Measurements from ENCODE around the gene ARHGEF6. TPM values are rescaled to one million over a fixed set of nuclear protein-coding genes. Genes with fewer than 3 reads are reported as not detected.

The ARHGEF6 gene
- total and polyA plus RNA-seq, 4 experiments from 2014 or later: 77.7 to 86.1 (median 82.4) TPM

- no peaks in the 10 kb centered on the region for H3K27me3 ChIP-seq (ENCODE audit: insufficient read depth, low read length)
- ChIA-PET CTCF (ENCODE audit: partially characterized antibody) (interaction anchor here (0.7 to 1.1 kb wide), 2 partner anchors 15 to 94 kb away, joined by 3 to 5 read pairs; no protein-coding TSS in a partner anchor), POLR2A (ENCODE audit: partially characterized antibody) (interaction anchor here (1.0 to 5.3 kb wide), 5 partner anchors 8 to 121 kb away, joined by 3 to 68 read pairs (median 4); partner anchors contain the start of gene RBMX)
- peak overlapping the region; percentile 86 to 95 (median 94) for H3K4me3 Mint-ChIP-seq
- H3K36me3 ChIP-seq (ENCODE audit: insufficient read depth, low read length): no peaks in the 10 kb centered on the region
- intact Hi-C loops (cut with micrococcal nuclease): loop anchor here (2.0 kb wide), 1 partner anchor 128 kb away; no protein-coding TSS in a partner anchor
- H3K36me3 Mint-ChIP-seq: peaks cover 0 to 25% of the 10 kb centered on the region in 2 donors
- no peaks in the 10 kb centered on the region for H3K9me3 ChIP-seq (ENCODE audit: control insufficient read depth in 1 of 2, low read length in 2 of 2)
- peaks cover 0 to 1% (median 0%) of the 10 kb centered on the region in 8 donors for H3K9me3 Mint-ChIP-seq
- H3K27me3 Mint-ChIP-seq: no peaks in the 10 kb centered on the region
- H3K4me3 ChIP-seq (ENCODE audit: low read length in 2 of 2): peak overlapping the region; percentile 60 to 82
- H3K27ac Mint-ChIP-seq: peak overlapping the region; percentile 87 to 92 (median 90)
- H3K4me1 ChIP-seq (ENCODE audit: insufficient read depth, low read length): peaks cover 53% of the 10 kb centered on the region
- H3K27ac ChIP-seq (ENCODE audit: low read depth, low read length): peak overlapping the region; percentile 69
- DNase-seq: peak in 1 of 5 donors; percentile 12
- peaks cover 35 to 78% (median 47%) of the 10 kb centered on the region in 4 donors for H3K4me1 Mint-ChIP-seq
Observed at GRCh38 chrX:136781180-136781797, 557 bp upstream of the ARHGEF6 start.

- Histone ChIP-seq H3K4me1 (ENCODE audit: insufficient read depth, low read length) (peaks cover 63% of the 10 kb centered on the region), H3K27me3 (ENCODE audit: insufficient read depth, low read length) (no peaks in the 10 kb centered on the region), H3K36me3 (ENCODE audit: insufficient read depth, low read length) (no peaks in the 10 kb centered on the region), H3K9me3 (ENCODE audit: control insufficient read depth in 1 of 2, low read length in 2 of 2) (no peaks in the 10 kb centered on the region), H3K27ac (ENCODE audit: low read depth, low read length) (peak overlapping the region; percentile 69), H3K4me3 (ENCODE audit: low read length in 2 of 2) (peak overlapping the region; percentile 60 to 82)
- POLR2A ChIA-PET (ENCODE audit: partially characterized antibody): interaction anchor here (1.1 to 5.3 kb wide), 8 partner anchors 14 to 194 kb away, joined by 3 to 68 read pairs (median 5); partner anchors contain the start of gene RBMX
- CTCF ChIA-PET (ENCODE audit: partially characterized antibody): interaction anchor here (1.0 kb wide), 1 partner anchor 68 kb away, joined by 4 read pairs; no protein-coding TSS in a partner anchor
- peak overlapping the region; percentile 86 to 95 (median 94) for H3K4me3 Mint-ChIP-seq
- H3K27me3 Mint-ChIP-seq: no peaks in the 10 kb centered on the region
- H3K27ac Mint-ChIP-seq: peak overlapping the region; percentile 87 to 92 (median 90)
- intact Hi-C loops (cut with micrococcal nuclease): loop anchor here (1.0 to 2.0 kb wide), 2 partner anchors 99 to 129 kb away; no protein-coding TSS in a partner anchor
- peaks cover 0 to 1% (median 0%) of the 10 kb centered on the region in 8 donors for H3K9me3 Mint-ChIP-seq
- peaks cover 46 to 88% (median 57%) of the 10 kb centered on the region in 4 donors for H3K4me1 Mint-ChIP-seq
- DNase-seq: no peak
- peaks cover 0 to 32% of the 10 kb centered on the region in 2 donors for H3K36me3 Mint-ChIP-seq
Observed at GRCh38 chrX:136780241-136780640, 491 bp downstream of the ARHGEF6 start.

- no peaks in the 10 kb centered on the region for H3K36me3 ChIP-seq (ENCODE audit: insufficient read depth, low read length)
- peaks cover 69% of the 10 kb centered on the region for H3K4me1 ChIP-seq (ENCODE audit: insufficient read depth, low read length)
- Mint-ChIP-seq H3K27me3 (no peaks in the 10 kb centered on the region), H3K4me1 (peaks cover 50 to 95% (median 63%) of the 10 kb centered on the region in 4 donors), H3K36me3 (peaks cover 0 to 32% of the 10 kb centered on the region in 2 donors), H3K4me3 (peak overlapping the region; percentile 86 to 95 (median 94)), H3K27ac (peak overlapping the region; percentile 87 to 92 (median 90)), H3K9me3 (peaks cover 0 to 1% (median 0%) of the 10 kb centered on the region in 8 donors)
- intact Hi-C loops (cut with micrococcal nuclease): loop anchor here (1.0 to 10.0 kb wide), 2 partner anchors 11 to 85 kb away; no protein-coding TSS in a partner anchor
- H3K9me3 ChIP-seq (ENCODE audit: control insufficient read depth in 1 of 2, low read length in 2 of 2): no peaks in the 10 kb centered on the region
- peak overlapping the region; percentile 60 to 82 for H3K4me3 ChIP-seq (ENCODE audit: low read length in 2 of 2)
- CTCF ChIA-PET (ENCODE audit: partially characterized antibody): interaction anchor here (1.0 kb wide), 2 partner anchors 67 to 202 kb away, joined by 3 to 4 read pairs; no protein-coding TSS in a partner anchor
- H3K27me3 ChIP-seq (ENCODE audit: insufficient read depth, low read length): no peaks in the 10 kb centered on the region
- peak overlapping the region; percentile 69 for H3K27ac ChIP-seq (ENCODE audit: low read depth, low read length)
- POLR2A ChIA-PET (ENCODE audit: partially characterized antibody): interaction anchor here (0.6 to 5.3 kb wide), 12 partner anchors 13 to 193 kb away, joined by 3 to 68 read pairs (median 4); partner anchors contain the start of gene RBMX
- DNase-seq: peak; percentile 43 to 66 (median 55)
Observed at GRCh38 chrX:136779346-136779781, 1.4 kb downstream of the ARHGEF6 start.

GRCh38 chrX:136778916-136779315, 1.8 kb downstream of the ARHGEF6 start:
- no peaks in the 10 kb centered on the region for H3K9me3 ChIP-seq (ENCODE audit: control insufficient read depth in 1 of 2, low read length in 2 of 2)
- peaks cover 0 to 32% of the 10 kb centered on the region in 2 donors for H3K36me3 Mint-ChIP-seq
- H3K27me3 Mint-ChIP-seq: no peaks in the 10 kb centered on the region
- H3K4me1 Mint-ChIP-seq: peaks cover 47 to 91% (median 59%) of the 10 kb centered on the region in 4 donors
- intact Hi-C loops (cut with micrococcal nuclease): loop anchor here (1.0 to 10.0 kb wide), 2 partner anchors 11 to 86 kb away; no protein-coding TSS in a partner anchor
- peak overlapping the region in 1 of 2 donors; percentile 82 for H3K4me3 ChIP-seq (ENCODE audit: low read length in 2 of 2)
- no peak for DNase-seq
- no peaks in the 10 kb centered on the region for H3K36me3 ChIP-seq (ENCODE audit: insufficient read depth, low read length)
- CTCF ChIA-PET (ENCODE audit: partially characterized antibody): interaction anchor here (1.0 to 1.5 kb wide), 2 partner anchors 11 to 202 kb away, joined by 3 to 5 read pairs; no protein-coding TSS in a partner anchor
- peaks cover 64% of the 10 kb centered on the region for H3K4me1 ChIP-seq (ENCODE audit: insufficient read depth, low read length)
- POLR2A ChIA-PET (ENCODE audit: partially characterized antibody): interaction anchor here (1.0 to 5.3 kb wide), 10 partner anchors 12 to 180 kb away, joined by 3 to 68 read pairs (median 4); partner anchors contain the start of gene RBMX
- H3K4me3 Mint-ChIP-seq: peak overlapping the region; percentile 86 to 95 (median 94)
- H3K27me3 ChIP-seq (ENCODE audit: insufficient read depth, low read length): no peaks in the 10 kb centered on the region
- H3K27ac ChIP-seq (ENCODE audit: low read depth, low read length): peak overlapping the region; percentile 69
- H3K27ac Mint-ChIP-seq: peak overlapping the region; percentile 87 to 92 (median 90)
- H3K9me3 Mint-ChIP-seq: peaks cover 0 to 1% (median 0%) of the 10 kb centered on the region in 8 donors

GRCh38 chrX:136778020-136778419, 2.7 kb downstream of the ARHGEF6 start:
- Histone ChIP-seq H3K4me1 (ENCODE audit: insufficient read depth, low read length) (peaks cover 64% of the 10 kb centered on the region), H3K4me3 (ENCODE audit: low read length in 2 of 2) (no peak overlapping the region), H3K27me3 (ENCODE audit: insufficient read depth, low read length) (no peaks in the 10 kb centered on the region), H3K36me3 (ENCODE audit: insufficient read depth, low read length) (peaks cover 2% of the 10 kb centered on the region), H3K9me3 (ENCODE audit: control insufficient read depth in 1 of 2, low read length in 2 of 2) (no peaks in the 10 kb centered on the region), H3K27ac (ENCODE audit: low read depth, low read length) (peak overlapping the region; percentile 69)
- Mint-ChIP-seq H3K4me3 (peak overlapping the region; percentile 73 to 95 (median 94)), H3K9me3 (peaks cover 0 to 1% (median 0%) of the 10 kb centered on the region in 8 donors), H3K27ac (peak overlapping the region in 5 of 7 donors; percentile 44 to 90 (median 88)), H3K4me1 (peaks cover 43 to 90% (median 59%) of the 10 kb centered on the region in 4 donors), H3K27me3 (no peaks in the 10 kb centered on the region), H3K36me3 (peaks cover 0 to 40% of the 10 kb centered on the region in 2 donors)
- intact Hi-C loops (cut with micrococcal nuclease): loop anchor here (10.0 kb wide), 1 partner anchor 87 kb away; no protein-coding TSS in a partner anchor
- DNase-seq: no peak
- ChIA-PET POLR2A (ENCODE audit: partially characterized antibody) (interaction anchor here (5.2 to 5.3 kb wide), 2 partner anchors 12 to 101 kb away, joined by 66 to 68 read pairs; partner anchors contain the start of gene RBMX), CTCF (ENCODE audit: partially characterized antibody) (interaction anchor here (1.5 kb wide), 1 partner anchor 11 kb away, joined by 5 read pairs; no protein-coding TSS in a partner anchor)

GRCh38 chrX:136773648-136774047, 7.1 kb downstream of the ARHGEF6 start:
- H3K9me3 Mint-ChIP-seq: peaks cover 0 to 1% (median 0%) of the 10 kb centered on the region in 8 donors
- intact Hi-C loops (cut with micrococcal nuclease): loop anchor here (10.0 kb wide), 1 partner anchor 91 kb away; no protein-coding TSS in a partner anchor
- H3K4me3 Mint-ChIP-seq: peak overlapping the region in 3 of 8 donors; percentile 11 to 53 (median 15)
- DNase-seq: no peak
- Histone ChIP-seq H3K4me3 (ENCODE audit: low read length in 2 of 2) (no peak overlapping the region), H3K36me3 (ENCODE audit: insufficient read depth, low read length) (peaks cover 4% of the 10 kb centered on the region), H3K4me1 (ENCODE audit: insufficient read depth, low read length) (peaks cover 66% of the 10 kb centered on the region), H3K27me3 (ENCODE audit: insufficient read depth, low read length) (no peaks in the 10 kb centered on the region), H3K9me3 (ENCODE audit: control insufficient read depth in 1 of 2, low read length in 2 of 2) (no peaks in the 10 kb centered on the region), H3K27ac (ENCODE audit: low read depth, low read length) (no peak overlapping the region)
- peak overlapping the region in 2 of 7 donors; percentile 35 to 41 for H3K27ac Mint-ChIP-seq
- H3K27me3 Mint-ChIP-seq: no peaks in the 10 kb centered on the region
- peaks cover 4 to 39% of the 10 kb centered on the region in 2 donors for H3K36me3 Mint-ChIP-seq
- H3K4me1 Mint-ChIP-seq: peaks cover 42 to 77% (median 56%) of the 10 kb centered on the region in 4 donors
- POLR2A ChIA-PET (ENCODE audit: partially characterized antibody): interaction anchor here (0.5 kb wide), 1 partner anchor 123 kb away, joined by 3 read pairs; no protein-coding TSS in a partner anchor
- CTCF ChIA-PET (ENCODE audit: partially characterized antibody): no interaction called here
